Right atrium auricular region (tissue), 2 donors: ENCODE measurements around the gene CXXC4. TPM values are rescaled to one million over a fixed set of nuclear protein-coding genes. Genes with fewer than 3 reads are reported as not detected.

Experiments
- DNase-seq: peaks from one replicate; pipeline ENCODE4 v3.0.0-alpha.2; 2019; ENCODE audit warnings: low spot score
- H3K27ac ChIP-seq, 2 donors: fragments of 200-600 bp; sonication (generic); 1 replicate in 1 of 2; 2 replicates in 1 of 2; pipeline ENCODE4 v1.5.1; 2016 to 2019
- H3K27me3 ChIP-seq, 2 donors: fragments of 200-600 bp; sonication (generic); one replicate each; pipeline versions ENCODE4 v1.5.1 to v1.6.0; 2017 to 2019
- H3K36me3 ChIP-seq: fragments of 200-600 bp; sonication (generic); one replicate; pipeline ENCODE4 v1.5.1; 2016
- H3K4me1 ChIP-seq, 2 donors: fragments of 200-600 bp; sonication (generic); one replicate each; pipeline versions ENCODE4 v1.5.1 to v1.6.0; 2017 to 2019
- H3K4me3 ChIP-seq, 2 donors: fragments of 200-600 bp; sonication (generic); 1 replicate in 1 of 2; 2 replicates in 1 of 2; pipeline ENCODE4 v1.5.1; 2017 to 2019; ENCODE audit warnings: mild to moderate bottlenecking in 1 of 2, moderate library complexity in 1 of 2
- H3K9me3 ChIP-seq, 2 donors: fragments of 200-600 bp; sonication (generic); one replicate each; pipeline ENCODE4 v1.5.1; 2019
- total RNA-seq, 2 donors: library from RNA; depleted of rRNA; stranded (reverse); fragments of >200 nt; gene quantifications; one replicate each; pipeline ENCODE4 v1.1.0, GENCODE V29; 2016
- TF ChIP-seq, protein P1 (sequence below), 2 donors: fragments of 200-600 bp; sonication (generic); IDR thresholded peaks; one replicate each; pipeline ENCODE4 v1.5.1; 2019; ENCODE audit warnings: antibody characterized with exemption in 2 of 2

CXXC4 gene
- total RNA-seq, 2 donors from 2014 or later = 3.1 to 4.1 TPM

- Histone ChIP-seq H3K27me3 (no peaks in the 10 kb centered on the region), H3K4me1 (peaks cover 0 to 28% of the 10 kb centered on the region in 2 donors), H3K36me3 (no peaks in the 10 kb centered on the region), H3K4me3 (no peak overlapping the region), H3K9me3 (no peaks in the 10 kb centered on the region), H3K27ac (no peak overlapping the region)
- TF ChIP-seq, protein P1, sequence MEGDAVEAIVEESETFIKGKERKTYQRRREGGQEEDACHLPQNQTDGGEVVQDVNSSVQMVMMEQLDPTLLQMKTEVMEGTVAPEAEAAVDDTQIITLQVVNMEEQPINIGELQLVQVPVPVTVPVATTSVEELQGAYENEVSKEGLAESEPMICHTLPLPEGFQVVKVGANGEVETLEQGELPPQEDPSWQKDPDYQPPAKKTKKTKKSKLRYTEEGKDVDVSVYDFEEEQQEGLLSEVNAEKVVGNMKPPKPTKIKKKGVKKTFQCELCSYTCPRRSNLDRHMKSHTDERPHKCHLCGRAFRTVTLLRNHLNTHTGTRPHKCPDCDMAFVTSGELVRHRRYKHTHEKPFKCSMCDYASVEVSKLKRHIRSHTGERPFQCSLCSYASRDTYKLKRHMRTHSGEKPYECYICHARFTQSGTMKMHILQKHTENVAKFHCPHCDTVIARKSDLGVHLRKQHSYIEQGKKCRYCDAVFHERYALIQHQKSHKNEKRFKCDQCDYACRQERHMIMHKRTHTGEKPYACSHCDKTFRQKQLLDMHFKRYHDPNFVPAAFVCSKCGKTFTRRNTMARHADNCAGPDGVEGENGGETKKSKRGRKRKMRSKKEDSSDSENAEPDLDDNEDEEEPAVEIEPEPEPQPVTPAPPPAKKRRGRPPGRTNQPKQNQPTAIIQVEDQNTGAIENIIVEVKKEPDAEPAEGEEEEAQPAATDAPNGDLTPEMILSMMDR (IDR thresholded peaks at IDR 0.05) = no peak
- no peak for DNase-seq
These were observed 6.5 kb downstream of the CXXC4 start for GRCh38 chr4:104488151-104488550.

DNA sequence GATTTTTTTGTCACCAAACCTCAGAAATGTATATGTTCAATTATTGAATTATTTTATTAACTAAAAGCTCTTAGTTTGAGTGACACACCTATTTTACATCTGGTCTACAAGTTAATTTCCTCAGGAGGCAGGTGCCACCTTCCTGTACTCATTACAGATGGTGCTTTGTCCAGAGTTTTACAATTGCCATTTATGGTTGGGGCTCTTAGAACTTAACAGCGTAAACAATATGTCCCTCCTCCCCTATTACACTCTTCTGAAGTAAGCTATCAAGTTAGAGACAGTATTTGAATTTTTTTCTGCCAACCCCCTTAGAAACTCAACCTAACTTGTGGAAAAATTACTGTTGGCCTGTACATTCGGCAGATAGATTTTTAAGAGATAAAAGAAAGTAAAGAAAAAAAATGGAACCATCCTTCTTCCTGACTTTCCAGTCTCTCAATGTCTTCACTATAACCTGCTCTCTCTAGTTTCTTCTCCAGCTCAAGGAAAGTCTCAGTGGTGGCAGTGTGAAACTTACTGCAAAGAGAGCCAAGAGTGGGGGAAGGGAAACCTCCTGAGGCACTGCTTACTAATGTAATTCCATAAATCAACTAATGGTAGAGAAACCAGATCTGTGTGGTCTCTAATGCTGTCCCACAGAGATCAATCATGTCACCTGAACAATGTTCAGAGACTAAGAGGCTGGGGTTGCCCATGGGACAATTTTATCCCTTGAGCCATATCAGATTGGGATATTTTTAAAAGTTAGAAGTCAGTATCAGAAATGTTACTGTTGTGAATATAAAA is 7.8 kb downstream of the CXXC4 start:
- no peak overlapping the region for H3K4me3 ChIP-seq
- TF ChIP-seq, protein P1 (IDR thresholded peaks at IDR 0.05) = no peak
- H3K27ac ChIP-seq = no peak overlapping the region
- no peaks in the 10 kb centered on the region for H3K36me3 ChIP-seq
- no peak for DNase-seq
- peaks cover 0 to 17% of the 10 kb centered on the region in 2 donors for H3K4me1 ChIP-seq
- H3K9me3 ChIP-seq = no peaks in the 10 kb centered on the region
- H3K27me3 ChIP-seq = no peaks in the 10 kb centered on the region

- Histone ChIP-seq H3K4me1 (no peaks in the 10 kb centered on the region), H3K9me3 (no peaks in the 10 kb centered on the region), H3K27me3 (no peaks in the 10 kb centered on the region), H3K36me3 (no peaks in the 10 kb centered on the region), H3K27ac (no peak overlapping the region), H3K4me3 (no peak overlapping the region)
- DNase-seq = no peak
- TF ChIP-seq, protein P1 (IDR thresholded peaks at IDR 0.05) = no peak
These were observed 19.0 kb downstream of the CXXC4 start for GRCh38 chr4:104475652-104476051.

GRCh38 chr4:104472766-104473165 is 21.9 kb downstream of the CXXC4 start:
- H3K4me1 ChIP-seq = no peaks in the 10 kb centered on the region
- no peak for DNase-seq
- TF ChIP-seq, protein P1 (IDR thresholded peaks at IDR 0.05) = no peak
- H3K9me3 ChIP-seq = no peaks in the 10 kb centered on the region
- H3K27me3 ChIP-seq = no peaks in the 10 kb centered on the region
- H3K27ac ChIP-seq = no peak overlapping the region
- H3K36me3 ChIP-seq = no peaks in the 10 kb centered on the region
- no peak overlapping the region for H3K4me3 ChIP-seq

DNA sequence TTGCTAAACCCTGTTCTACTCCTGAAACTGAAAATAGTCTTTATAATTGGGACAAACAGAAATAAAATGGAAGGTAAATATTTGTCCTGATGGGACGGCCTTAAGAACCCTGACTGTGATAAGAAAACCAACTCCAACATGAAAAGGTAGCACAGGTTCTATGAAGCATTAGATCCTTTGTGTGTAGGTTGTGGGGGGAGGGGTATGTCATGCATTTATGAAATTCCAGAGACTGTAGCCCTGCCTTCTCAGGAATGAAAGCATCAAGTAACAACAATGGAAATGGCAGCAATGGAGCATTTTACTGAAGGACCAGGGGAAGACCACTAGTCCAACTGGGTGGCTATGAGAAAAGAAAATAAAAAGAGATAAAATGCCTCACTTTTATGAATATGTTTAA is 23.9 kb downstream of the CXXC4 start:
- DNase-seq = no peak
- Histone ChIP-seq H3K27ac (no peak overlapping the region), H3K9me3 (no peaks in the 10 kb centered on the region), H3K4me3 (no peak overlapping the region), H3K27me3 (no peaks in the 10 kb centered on the region), H3K36me3 (no peaks in the 10 kb centered on the region), H3K4me1 (no peaks in the 10 kb centered on the region)
- TF ChIP-seq, protein P1 (IDR thresholded peaks at IDR 0.05) = no peak

DNA sequence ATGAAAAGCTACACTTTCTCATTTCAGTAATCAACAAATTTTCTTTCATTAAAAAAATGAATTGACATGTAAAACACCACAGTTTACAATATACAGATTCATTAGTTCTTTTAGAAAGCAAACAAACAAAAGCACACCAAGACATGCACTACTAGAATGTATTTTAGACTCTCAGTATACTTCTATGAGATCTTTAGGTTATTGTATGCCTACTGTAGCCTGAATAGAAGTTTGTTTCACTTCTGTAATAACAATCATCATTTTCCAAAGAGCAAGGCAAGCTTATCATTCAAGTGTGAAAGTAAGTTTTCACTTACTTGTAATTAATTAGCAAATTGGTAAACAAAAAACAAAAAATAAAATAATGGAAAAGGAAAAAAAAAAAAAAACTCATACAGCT is 24.9 kb downstream of the CXXC4 start:
- Histone ChIP-seq H3K27me3 (no peaks in the 10 kb centered on the region), H3K36me3 (no peaks in the 10 kb centered on the region), H3K9me3 (no peaks in the 10 kb centered on the region), H3K4me3 (no peak overlapping the region), H3K4me1 (no peaks in the 10 kb centered on the region), H3K27ac (no peak overlapping the region)
- TF ChIP-seq, protein P1 (IDR thresholded peaks at IDR 0.05) = no peak
- DNase-seq = no peak
